Measurements from ENCODE around the gene MPG. TPM values are rescaled to one million over a fixed set of nuclear protein-coding genes. Genes with fewer than 3 reads are reported as not detected.

Gene MPG
- total and polyA plus RNA-seq, 10 of the 15 experiments (the other 5 are each of a cell fraction or from before 2014, with no cell fraction given) = 0.32 to 193 (median 55.7) TPM

DNA sequence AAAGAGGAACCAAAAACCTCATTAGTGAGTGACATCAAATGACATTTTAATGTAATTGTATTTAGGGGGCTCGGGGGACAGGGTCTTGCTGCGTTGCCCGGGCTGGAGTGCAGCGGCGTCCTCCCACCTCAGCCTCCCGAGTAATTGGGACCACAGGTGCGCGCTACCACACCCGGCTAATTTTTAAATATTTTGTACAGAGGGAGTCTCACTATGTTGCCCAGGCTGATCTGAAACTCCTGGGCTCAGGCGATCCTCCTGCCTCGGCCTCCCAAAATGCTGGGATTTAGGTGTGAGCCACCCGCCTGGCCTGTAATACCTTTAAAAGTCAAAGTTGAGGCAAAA is 23.8 kb upstream of the MPG start (continued):
- no peak for TF ChIP-seq CHD2 (IDR thresholded peaks at IDR 0.05; ENCODE audit: borderline replicate concordance, low read depth, low read length)
- no peak for TF ChIP-seq CHD1 (IDR thresholded peaks at IDR 0.05; ENCODE audit: low read depth, low read length)
- TF ChIP-seq BCL3 (IDR thresholded peaks at IDR 0.05; ENCODE audit: borderline replicate concordance, insufficient read depth, low read depth, low read length, poor library complexity, severe bottlenecking) = no peak
- TF ChIP-seq YY1 (IDR thresholded peaks at IDR 0.05; ENCODE audit: low read depth, low read length) = 0 out of 2 replicates have a peak, but pooled peaks have one; percentile 3
- no peak for TF ChIP-seq ZBED1 (IDR thresholded peaks at IDR 0.05; ENCODE audit: borderline replicate concordance)
- no peak for TF ChIP-seq IRF5 (IDR thresholded peaks at IDR 0.05; ENCODE audit: borderline replicate concordance)
- TF ChIP-seq, protein P1, sequence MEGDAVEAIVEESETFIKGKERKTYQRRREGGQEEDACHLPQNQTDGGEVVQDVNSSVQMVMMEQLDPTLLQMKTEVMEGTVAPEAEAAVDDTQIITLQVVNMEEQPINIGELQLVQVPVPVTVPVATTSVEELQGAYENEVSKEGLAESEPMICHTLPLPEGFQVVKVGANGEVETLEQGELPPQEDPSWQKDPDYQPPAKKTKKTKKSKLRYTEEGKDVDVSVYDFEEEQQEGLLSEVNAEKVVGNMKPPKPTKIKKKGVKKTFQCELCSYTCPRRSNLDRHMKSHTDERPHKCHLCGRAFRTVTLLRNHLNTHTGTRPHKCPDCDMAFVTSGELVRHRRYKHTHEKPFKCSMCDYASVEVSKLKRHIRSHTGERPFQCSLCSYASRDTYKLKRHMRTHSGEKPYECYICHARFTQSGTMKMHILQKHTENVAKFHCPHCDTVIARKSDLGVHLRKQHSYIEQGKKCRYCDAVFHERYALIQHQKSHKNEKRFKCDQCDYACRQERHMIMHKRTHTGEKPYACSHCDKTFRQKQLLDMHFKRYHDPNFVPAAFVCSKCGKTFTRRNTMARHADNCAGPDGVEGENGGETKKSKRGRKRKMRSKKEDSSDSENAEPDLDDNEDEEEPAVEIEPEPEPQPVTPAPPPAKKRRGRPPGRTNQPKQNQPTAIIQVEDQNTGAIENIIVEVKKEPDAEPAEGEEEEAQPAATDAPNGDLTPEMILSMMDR (IDR thresholded peaks at IDR 0.05 in 2 of 3, conservative IDR thresholded peaks at IDR 0.05 in 1 of 3; ENCODE audit: control insufficient read depth in 2 of 3, extremely low read depth in 1 of 3, insufficient read depth in 1 of 3, low read depth in 3 of 3, low read length in 3 of 3) = no peak
- TF ChIP-seq EGR1 (IDR thresholded peaks at IDR 0.05; ENCODE audit: borderline replicate concordance in 1 of 2, low read depth in 2 of 2, low read length in 2 of 2) = no peak
- TF ChIP-seq ATF3 (IDR thresholded peaks at IDR 0.05; ENCODE audit: borderline replicate concordance, extremely low read depth, low read depth, low read length) = no peak
- TF ChIP-seq, protein P2, sequence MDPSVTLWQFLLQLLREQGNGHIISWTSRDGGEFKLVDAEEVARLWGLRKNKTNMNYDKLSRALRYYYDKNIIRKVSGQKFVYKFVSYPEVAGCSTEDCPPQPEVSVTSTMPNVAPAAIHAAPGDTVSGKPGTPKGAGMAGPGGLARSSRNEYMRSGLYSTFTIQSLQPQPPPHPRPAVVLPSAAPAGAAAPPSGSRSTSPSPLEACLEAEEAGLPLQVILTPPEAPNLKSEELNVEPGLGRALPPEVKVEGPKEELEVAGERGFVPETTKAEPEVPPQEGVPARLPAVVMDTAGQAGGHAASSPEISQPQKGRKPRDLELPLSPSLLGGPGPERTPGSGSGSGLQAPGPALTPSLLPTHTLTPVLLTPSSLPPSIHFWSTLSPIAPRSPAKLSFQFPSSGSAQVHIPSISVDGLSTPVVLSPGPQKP (IDR thresholded peaks at IDR 0.05; ENCODE audit: low read depth, low read length) = no peak
- TF ChIP-seq SMARCA5 (IDR thresholded peaks at IDR 0.05) = peak; percentile 64; the same call in 1 of the 2 replicates
- TF ChIP-seq SIX5 (IDR thresholded peaks at IDR 0.05; ENCODE audit: low read depth, low read length, severe bottlenecking) = no peak
- TF ChIP-seq CBFB (IDR thresholded peaks at IDR 0.05; ENCODE audit: low read depth) = no peak
- TF ChIP-seq, protein P3, sequence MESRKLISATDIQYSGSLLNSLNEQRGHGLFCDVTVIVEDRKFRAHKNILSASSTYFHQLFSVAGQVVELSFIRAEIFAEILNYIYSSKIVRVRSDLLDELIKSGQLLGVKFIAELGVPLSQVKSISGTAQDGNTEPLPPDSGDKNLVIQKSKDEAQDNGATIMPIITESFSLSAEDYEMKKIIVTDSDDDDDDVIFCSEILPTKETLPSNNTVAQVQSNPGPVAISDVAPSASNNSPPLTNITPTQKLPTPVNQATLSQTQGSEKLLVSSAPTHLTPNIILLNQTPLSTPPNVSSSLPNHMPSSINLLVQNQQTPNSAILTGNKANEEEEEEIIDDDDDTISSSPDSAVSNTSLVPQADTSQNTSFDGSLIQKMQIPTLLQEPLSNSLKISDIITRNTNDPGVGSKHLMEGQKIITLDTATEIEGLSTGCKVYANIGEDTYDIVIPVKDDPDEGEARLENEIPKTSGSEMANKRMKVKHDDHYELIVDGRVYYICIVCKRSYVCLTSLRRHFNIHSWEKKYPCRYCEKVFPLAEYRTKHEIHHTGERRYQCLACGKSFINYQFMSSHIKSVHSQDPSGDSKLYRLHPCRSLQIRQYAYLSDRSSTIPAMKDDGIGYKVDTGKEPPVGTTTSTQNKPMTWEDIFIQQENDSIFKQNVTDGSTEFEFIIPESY (IDR thresholded peaks at IDR 0.05) = no peak
- TF ChIP-seq HSF1 (IDR thresholded peaks at IDR 0.05; ENCODE audit: low read depth, low read length) = no peak
- TF ChIP-seq PKNOX1 (IDR thresholded peaks at IDR 0.05) = peak; percentile 15; the same call in 1 of the 2 replicates
- TF ChIP-seq MTA2 (IDR thresholded peaks at IDR 0.05; ENCODE audit: low read depth) = peak; percentile 61; the same call in 1 of the 2 replicates
- TF ChIP-seq TARDBP (IDR thresholded peaks at IDR 0.05; ENCODE audit: borderline replicate concordance) = no peak

All from GM12878 (cell line).